NCI-H82 treated with DMSO at 0.1 percent for 48 hours (cell line): ENCODE data around the gene CINP.

ENCODE experiments used
- DNase-seq: peaks from one replicate; lab custom pipeline; 2025; ENCODE audit not compliant: unreplicated experiment; lab: John Stamatoyannopoulos, UW

Gene CINP

GRCh38 chr14:102362545-102363181 lies at the start of gene CINP, which contains the start of gene TECPR2:
TSS of gene CINP (minus strand) at chr14:102362890. CDS start at chr14:102362851, 39 bp downstream.
TSS of gene TECPR2 (plus strand) at chr14:102362941. CDS start at chr14:102376722, 13,781 bp downstream.
- peak; percentile 68 for DNase-seq

DNA sequence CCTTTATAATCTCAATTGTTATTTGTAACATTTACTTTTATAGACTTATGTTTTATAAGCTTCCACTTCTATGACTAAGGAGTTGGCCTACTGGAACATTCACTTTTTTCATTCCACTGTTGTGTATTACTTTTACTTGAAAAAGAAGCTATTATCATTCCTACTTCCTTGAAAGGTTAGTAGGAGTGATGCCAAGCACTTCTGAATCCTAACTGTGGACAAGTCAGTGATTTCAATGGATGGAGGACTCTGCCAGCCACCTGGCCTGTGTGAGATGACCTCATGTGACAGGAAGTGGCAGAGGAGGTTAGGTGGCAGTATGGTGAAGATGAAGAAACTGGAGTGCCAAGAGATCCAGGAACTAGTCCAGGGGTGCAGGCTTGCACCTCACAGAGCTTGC lies 46.0 kb upstream of the CINP start:
- no peak for DNase-seq

- DNase-seq, result no peak
Measured at GRCh38 chr14:102407258-102407657, 44.6 kb upstream of the CINP start.

DNA sequence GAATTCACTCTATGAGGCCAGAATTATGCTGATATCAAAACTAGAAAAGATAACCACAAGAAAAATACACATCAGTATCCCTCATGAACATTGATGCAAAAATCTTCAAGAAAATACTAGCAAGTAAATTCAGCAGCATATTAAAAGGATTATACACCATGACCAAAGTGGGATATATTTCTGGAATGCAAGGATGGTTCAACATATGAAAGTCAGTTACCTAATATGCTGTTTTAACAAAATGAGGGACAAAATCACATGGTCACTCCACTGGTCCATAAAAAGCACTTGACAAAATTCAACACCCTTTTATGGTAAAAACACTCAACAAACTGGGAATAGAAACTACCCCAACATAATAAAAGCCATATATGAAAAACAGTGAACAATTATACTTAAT lies 40.3 kb upstream of the CINP start:
- no peak for DNase-seq

DNA sequence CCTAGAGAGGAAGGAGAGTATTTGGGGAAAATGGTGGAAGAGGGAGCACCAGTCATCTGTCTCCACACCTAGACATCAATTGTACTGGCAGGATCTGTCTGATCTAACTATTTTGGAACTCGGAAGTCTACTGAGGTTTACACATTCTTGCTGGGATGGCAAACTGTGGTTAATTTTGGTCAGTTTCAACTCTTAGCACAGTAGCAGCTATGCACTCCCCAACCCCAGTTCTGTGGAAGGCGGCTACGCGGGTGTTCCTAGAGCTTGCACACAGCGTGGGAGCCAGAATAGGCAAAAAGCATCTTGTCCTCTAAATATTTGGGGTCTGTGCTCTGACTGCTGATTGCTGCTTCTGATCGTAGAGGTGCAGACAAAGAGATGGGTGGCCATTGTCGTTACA lies 33.8 kb upstream of the CINP start:
- no peak for DNase-seq

DNA sequence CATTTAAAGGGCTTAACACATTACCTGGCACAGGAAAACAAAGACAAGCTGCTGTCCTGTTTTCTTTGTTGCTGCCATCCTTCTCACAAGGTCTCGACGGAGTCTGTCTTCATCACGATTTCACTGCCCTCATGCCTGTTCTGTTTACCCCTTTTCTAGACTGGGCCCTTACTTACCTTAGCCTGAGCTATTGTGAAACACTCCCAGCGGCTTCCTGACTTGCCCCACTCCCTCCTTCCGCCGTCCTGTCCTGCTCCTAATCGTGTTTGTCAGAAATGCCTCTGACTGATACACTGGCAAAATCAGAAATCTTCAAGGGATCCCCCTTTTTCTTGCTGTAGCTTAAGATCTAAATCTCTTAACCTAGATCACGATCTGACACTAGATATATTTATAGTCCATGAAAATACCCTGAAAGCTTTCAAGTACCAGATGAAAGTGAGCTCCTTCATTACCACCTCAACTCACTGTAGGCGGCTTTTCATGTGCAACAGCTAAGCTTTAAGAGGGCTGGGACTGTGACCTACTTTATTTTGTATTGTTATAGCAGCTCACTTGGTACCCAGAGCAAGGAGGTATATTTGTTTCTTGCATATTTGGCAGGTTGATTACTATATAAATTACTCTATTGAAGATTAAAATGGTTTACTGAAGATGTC lies 32.2 kb upstream of the CINP start:
- DNase-seq, result no peak

DNA sequence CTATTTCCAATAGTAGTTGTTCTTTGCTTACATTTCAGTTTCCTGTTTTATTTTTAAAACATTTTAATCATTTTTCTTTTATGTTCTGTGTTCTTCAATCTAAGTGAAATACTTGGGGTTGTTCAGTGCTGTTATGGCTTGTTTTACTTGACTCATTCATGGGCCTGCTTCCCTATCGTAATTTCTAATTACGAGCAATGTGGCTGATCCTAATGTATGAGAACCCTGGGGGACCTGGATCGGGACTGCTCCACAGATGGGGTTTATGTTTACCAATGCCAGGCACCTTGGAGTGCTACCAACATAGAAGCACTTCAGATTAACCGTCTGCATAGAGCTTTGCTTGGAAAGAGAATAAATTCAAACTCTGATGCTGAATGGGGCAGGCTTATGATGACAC lies 29.8 kb upstream of the CINP start:
- DNase-seq, result no peak

GRCh38 chr14:102390064-102390855 lies 27.6 kb upstream of the CINP start:
- no peak for DNase-seq

DNA sequence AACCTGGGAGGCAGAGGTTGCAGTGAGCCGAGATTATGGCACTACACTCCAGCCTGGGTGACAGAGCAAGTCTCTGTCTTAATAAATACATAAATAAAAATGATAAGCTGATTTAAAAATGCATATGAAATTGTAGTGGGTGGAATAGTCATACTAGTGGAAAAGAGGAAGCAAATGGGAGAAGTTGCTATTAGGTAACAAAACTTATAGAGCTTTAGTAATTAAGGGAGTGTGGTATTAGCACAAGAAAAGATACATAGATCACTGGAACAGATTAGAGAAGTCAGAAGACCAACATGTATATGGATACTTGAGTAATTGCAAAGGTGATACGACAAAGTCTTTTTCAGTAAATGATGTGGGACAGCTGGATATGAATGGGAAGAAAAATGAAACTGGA lies 26.6 kb upstream of the CINP start:
- no peak for DNase-seq

DNA sequence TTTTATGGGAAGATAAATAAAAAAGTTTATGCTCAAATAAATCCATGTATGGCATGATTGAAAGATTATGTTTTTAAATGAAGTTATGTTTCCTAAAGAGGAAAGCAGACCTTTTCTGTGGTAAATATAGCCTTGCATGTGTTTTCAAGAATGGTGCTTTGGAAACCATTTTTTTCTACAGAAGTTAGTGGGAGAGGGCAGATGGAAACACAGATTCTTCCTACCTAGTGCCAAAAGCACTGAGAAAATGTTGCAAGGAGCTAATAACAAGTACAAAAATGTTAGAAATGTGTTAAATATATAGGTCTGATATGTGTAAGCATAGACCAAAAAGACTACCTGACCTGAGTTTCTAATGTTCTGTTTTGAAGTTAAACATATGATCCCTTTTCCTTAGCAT lies 24.4 kb upstream of the CINP start:
- DNase-seq, result no peak

- no peak for DNase-seq
Measured at GRCh38 chr14:102378830-102379229, 16.1 kb upstream of the CINP start.

- no peak for DNase-seq
Measured at GRCh38 chr14:102377696-102378095, 15.0 kb upstream of the CINP start.

DNA sequence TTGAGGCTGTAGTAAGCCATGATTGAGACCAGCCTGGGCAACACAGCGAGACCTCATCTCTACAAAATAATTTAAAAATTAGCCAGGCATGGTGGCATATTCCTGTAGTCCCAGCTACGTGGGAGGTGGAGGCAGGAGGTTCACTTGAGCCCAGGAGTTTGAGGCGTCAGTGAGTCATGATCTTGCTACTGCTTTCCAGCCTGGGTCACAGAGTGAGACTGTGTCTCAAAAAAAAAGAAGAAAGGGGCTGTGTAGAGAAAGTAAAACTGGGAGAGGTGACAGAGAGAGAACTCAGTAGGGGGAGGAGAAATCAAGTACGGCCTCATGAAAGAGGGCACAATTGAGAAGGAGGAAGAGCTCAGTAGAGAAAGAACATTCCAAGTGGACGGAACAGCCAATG lies 12.4 kb upstream of the CINP start:
- DNase-seq, result no peak

DNA sequence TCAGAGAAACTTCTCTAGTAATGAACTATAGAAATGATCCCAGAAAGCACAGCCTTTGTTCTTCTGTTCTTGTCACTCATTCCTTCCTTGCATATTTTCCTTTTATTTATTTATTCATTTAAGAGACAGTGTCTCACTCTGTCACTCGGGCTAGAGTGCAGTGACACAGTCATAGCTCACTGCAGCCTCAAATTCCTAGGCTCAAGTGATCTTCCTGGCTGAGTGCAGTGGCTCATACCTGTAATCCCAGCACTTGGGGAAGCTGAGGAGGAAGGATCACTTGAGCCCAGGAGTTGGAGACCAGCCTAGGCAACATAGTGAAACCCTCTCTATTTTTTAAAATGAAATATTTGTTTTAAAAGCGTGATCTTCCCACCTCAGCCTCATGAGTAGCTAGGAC lies 11.6 kb upstream of the CINP start:
- DNase-seq, result no peak

- DNase-seq, result no peak
Measured at GRCh38 chr14:102373110-102373509, 10.4 kb upstream of the CINP start.

DNA sequence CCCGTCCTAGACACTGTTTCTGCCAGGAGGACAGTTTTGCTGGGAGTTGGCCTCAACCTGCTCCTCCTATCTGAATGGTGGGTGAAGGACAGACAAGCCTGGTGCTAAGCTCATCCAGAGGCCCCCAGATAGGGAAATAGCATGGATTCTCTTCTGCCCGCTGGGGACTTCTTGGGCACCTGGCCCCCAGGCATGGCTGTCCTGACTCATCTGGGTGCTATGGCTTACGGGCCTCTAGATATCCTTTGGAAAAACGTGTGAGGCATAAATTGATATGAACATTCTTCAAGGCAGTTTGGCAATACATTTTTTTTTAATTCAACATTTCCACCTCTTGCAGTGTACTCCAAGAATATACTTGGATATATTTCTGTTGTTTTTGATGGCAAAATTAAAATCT lies 8.7 kb upstream of the CINP start:
- no peak for DNase-seq

DNA sequence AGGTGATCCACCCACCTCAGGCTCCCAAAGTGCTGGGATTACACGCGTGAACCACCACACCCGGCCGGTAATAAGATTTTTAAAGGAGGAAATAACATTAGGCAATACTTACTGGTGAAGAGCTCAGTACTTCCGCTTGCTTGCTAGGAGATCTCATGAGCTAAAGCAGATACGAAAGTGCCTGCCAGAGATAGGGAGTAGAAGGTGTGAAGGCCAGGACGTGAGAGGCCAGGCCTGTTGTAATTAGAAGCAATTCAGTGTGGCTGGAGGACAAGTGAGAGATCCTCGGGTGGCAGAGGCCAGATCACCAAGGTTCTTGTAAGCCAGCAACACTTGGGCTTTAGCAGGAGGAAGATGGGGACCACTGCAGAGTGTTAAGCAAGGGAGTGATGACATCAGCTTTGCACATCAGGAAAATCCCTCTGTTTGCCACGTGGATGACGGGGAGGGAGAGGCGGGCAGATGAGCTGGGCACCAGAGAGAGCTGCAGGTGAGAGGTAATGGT lies 7.7 kb upstream of the CINP start:
- no peak for DNase-seq

GRCh38 chr14:102363182-102363943 lies 673 bp upstream of the CINP start:
- peak; percentile 12 for DNase-seq

- no peak for DNase-seq
Measured at GRCh38 chr14:102362084-102362483, 606 bp downstream of the CINP start.

GRCh38 chr14:102360388-102360787 lies 2.3 kb downstream of the CINP start:
- no peak for DNase-seq

DNA sequence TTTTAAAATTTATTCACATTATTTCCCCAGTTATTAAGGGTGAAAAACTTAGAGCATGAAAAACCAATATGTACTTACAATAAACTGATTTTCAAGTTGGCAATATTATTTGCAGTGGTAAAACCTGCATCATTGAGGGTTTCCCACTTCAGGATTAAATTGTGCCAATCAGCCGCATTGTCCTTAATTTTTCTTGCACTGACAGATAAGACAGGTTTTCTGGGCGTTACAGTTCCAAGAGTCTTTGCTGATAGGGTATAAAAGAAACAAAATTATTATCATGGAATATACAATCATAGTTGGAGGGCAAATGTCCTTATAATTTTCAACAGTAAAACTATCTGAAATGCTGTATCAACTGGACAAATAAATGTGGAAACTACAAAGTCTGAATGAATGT lies 3.3 kb downstream of the CINP start:
- DNase-seq, result no peak
